ENCODE data around the gene UBD.
A peak's percentile ranks its signal among the peaks of the same experiment; 100 is the strongest.

The UBD gene

DNA sequence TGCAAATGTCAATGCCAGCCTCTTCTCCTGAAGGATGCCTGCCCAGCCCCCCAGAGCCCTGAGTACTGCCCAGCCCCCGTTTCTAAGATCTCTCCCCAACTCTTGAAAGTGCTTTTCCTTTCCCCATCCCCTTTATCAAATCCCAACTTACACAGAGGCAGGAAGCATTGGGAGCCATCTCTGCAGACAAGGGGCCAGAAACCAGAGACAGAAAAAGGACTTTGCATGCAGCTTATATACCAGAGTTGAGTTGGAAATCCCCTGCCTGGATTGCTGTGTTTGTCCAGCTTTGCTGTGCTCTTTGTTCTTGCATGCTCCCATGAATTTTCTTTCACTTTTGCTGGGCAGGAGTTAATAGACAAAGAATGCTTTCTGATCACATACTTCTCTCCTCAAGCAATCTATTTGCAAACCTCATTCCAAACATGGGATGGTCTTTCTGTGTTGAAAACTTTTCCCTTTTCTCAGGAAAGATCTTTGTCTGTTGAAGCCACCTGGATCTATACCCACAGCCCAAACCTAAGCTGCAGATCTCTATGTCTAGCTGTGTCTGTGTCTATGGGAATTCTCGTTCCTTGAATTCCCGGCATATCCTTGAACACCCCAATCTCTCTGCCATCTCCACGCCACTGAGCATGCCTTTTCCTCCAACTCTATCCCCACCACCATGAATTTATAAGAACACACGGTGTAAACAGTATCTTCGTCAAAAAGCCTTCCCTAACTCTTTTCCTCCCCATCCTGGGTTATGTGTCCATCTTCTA, at the start of gene UBD:
Gene UBD, minus strand, starts transcription at position 209 of the 764 bp plus-strand sequence. Its CDS starts 31 bp downstream, at position 178.
- DNase-seq, result no peak

DNA sequence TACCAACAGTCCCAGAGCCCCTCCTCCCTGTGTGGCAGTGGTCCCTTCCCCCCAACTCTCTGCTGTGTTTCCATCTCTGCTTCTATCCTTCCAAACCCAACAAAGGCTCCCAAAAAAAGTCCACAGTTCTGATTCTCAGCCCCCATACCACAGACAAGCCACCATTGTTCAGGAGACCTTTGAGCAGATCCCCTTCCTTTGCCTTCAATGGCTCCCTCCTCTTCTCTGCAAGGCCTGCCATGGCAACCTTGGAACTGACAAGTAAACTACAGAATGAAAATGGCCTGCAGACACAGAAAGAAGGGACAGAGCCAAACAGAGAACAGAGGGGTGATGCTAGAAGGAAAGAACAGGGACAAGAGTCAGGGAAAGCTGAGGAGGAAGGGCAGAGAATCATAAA, 48.6 kb upstream of the UBD start:
- DNase-seq, result no peak

- no peak for DNase-seq
These were observed 44.4 kb upstream of the UBD start for GRCh38 chr6:29603930-29604329.

GRCh38 chr6:29603456-29603855, 43.9 kb upstream of the UBD start:
- no peak for DNase-seq

DNA sequence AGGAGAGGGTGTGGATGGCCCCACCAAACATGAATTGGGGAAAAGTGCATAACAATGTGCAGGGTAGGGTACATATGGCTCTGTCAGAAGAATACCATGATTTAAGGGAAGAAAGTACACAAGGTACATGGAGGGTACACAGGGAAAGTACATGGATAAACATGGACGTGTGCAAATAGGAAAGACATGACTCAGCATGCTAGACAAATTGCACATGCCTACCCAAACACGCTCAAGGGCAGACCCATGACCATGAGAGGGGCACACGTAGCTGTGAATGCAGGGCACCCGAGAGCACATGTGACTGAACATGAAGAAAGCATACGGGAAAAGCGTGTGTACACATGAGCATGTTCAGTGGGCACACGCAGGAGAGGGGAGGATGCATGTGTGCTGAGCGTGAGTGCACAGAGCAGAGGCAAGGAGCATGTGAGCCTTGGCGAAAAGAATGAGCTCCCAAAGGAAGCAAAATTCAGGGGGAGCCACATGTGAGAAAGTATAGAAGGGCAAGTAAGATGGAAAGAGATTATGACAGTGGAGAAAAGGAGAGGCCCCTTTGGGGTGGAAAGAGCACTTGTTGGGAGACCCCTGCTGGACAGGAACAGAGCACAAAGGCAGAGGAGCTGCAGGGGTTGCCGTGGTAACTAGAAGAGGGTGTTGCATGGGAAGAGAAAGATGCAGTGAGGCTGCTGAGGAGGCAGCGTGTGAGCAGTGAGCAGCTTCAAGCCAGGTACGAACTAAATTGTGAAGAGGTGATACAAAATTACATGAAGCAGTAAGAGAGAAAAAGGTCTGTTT, 43.2 kb upstream of the UBD start:
- DNase-seq, result no peak

DNA sequence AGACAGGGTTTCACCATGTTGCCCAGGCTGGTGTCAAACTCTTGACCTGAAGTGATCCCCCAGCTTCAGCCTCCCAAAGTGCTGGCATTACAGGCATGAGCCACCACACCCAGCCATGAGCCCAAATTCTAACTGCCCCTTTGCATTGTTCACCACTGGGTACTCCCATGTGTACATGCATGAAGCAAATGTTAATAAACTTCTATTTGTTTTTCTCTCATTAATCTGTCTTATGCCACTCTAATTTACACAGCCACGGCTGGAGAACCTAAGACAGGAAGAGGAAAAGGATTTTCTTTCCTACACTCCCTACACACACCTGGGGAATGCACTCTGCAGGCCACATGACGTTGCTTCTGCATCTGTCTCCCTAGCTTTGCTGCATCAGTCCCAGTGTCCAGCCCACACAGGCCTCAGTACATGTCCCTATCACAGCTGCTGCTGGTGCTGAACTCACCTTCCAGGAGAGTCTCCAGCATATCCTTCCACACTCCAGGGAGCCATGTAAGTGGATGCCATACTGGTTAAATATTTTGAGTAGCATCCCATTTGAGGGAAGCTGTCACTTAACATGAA, 38.7 kb upstream of the UBD start:
- no peak for DNase-seq

GRCh38 chr6:29597184-29597583, 37.7 kb upstream of the UBD start:
- no peak for DNase-seq

DNA sequence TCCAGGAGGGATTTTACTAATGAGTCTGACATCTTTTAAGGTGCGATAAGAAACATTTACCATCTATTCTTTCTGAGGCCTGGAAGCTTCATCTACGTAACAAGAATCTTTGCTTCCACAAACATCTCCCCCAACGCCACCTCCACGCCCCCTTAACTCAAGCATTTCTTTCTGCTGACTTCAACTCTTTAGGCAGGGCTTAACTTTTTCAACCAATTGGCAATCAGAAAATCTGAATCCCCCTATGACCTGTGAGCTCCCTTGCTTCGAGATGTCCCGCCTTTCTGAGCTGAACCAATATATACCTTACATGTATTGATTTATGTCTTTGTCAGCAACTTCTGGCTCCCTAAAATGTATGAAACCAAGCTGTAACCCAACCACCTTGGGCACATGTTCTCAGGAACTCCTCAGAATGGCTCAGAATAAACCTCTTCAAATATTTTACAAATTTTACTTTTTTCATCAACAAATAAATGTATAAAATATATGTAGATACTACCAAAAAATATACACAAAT, 36.9 kb upstream of the UBD start:
- DNase-seq, result no peak

GRCh38 chr6:29593199-29593855, 33.8 kb upstream of the UBD start:
- DNase-seq, result no peak

DNA sequence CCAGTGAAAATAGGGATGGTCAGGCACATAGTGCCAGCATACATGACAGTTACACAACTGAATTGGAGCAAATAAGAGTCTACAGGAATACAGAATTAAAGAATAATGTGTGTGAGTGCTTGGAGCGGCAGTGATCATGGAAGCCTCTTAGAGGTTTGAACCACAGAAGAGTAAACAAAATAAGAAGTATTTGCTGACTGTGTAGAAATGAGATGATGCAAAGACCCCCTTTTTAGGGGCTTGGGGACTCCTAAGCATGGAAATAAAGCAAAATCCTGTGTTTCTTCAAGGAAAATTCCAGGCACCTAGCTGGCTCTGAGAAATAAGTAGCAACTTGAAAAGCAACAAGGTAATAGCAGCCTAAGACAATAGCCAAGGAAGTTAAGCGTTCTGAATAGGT, 32.1 kb upstream of the UBD start:
- no peak for DNase-seq

- no peak for DNase-seq
These were observed 30.8 kb upstream of the UBD start for GRCh38 chr6:29590218-29590808.

DNA sequence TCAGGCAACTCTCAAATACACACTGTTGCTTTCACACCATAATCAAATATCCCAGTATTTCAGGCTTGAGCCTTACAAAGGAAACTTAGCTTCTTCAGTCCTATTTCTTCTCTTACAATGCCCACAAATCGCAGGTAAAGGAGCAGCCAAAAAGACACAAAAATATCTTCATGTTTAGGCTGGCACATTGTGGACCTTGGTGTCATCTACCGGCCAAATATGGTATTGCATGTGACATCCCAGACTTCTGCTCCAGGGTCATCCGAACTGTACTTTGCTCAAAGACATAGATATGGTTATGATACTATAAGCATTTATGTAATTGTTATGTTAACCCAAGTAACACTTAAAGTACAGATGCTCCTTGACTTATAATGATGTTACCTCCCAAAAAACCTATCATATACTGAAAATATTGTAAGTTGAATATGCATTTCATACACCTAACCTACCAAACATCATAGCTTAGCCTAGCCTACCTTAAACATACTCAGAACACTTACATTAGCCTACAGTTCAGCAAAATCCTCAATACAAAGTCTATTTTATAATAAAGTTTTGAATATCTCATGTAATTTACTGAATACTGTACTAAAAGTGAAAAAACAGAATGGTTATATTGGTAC, 30.0 kb upstream of the UBD start:
- DNase-seq, result peak in 1 of 2 experiments; percentile 9

DNA sequence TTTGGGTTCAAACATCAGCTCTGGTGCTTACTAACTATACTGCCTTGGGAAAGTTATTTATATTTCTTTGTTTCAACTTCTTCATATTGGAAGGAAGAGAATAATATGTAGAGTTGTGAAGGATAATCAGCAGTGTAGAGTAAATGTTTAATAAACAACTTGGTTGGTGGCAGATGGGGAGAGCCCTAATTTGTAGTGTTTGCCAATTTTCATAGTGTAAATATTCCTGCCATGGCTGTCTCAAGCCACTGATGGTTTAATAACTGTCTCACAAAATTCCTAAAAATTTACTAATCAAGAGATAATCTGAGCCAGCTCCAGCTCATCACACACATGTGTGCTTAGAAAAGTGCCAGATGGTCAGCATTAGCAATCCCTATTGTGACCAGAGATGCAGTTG, 25.3 kb upstream of the UBD start, which contains the start of gene OR2H2:
Gene OR2H2, plus strand, starts transcription at position 301 of the 400 bp plus-strand sequence. CDS start 2,824 bp downstream, outside the sequence.
- DNase-seq, result no peak

DNA sequence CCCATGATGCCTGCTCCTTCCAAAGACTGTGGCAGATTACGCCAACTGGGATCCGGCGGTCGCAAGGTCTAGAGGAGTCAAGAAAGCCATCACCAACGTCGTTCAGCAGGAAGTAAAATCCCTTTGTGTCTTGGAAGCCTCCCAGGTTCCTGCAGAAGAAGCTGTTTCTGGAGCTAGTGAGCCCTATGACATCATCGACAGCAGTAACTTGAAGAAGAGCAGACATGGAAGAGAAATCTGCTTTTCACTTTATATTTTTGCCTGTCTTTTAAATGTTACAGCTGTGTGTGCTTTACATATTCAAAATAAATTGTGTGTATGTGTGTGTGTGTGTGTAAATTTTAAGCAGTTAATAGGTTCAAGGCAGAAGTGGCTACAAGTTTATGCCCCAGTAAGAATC, 18.0 kb upstream of the UBD start:
- DNase-seq, result no peak

- no peak for DNase-seq
These were observed 16.5 kb upstream of the UBD start for GRCh38 chr6:29576056-29576455.

GRCh38 chr6:29567991-29568390, 8.5 kb upstream of the UBD start:
- no peak for DNase-seq

DNA sequence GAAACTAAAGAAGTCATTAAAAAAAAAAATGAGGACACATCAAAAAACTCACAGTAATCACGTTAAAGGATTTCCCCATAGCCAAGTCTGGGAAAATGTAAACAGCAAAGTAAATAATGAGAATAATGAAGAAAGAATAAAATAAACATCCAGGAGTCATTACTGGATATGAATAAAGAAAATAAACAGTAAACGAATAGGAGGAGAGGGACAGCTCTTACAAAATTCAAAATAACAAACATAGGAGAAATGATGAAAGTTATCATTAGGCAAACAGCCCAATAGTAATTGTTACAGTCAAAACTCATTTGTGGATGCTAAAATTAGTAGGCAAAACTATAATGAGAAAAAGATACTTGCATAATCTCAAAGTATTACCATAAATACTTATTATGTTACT, 8.0 kb upstream of the UBD start:
- no peak for DNase-seq

DNA sequence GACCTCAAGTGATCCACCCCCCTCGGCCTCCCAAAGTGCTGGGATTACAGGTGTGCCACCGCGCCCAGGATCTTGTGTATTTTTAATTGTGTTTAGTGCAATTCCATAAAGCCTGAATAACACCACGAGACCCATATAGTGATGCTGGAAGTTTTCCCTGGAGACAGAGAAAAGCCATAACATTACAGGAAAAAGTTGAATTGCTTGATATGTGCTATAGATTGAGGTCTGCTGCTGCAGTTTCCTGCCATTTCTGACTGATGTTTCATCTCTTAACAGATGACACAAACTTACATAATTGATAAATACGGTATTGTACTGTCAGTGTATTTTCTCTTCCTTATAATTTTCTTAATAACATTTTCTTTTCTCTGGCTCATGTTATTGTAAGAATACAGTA, 7.3 kb upstream of the UBD start:
- no peak for DNase-seq

- DNase-seq, result no peak
These were observed 5.3 kb upstream of the UBD start for GRCh38 chr6:29564875-29565274.

GRCh38 chr6:29563435-29563965, 4.0 kb upstream of the UBD start:
- DNase-seq, result no peak

DNA sequence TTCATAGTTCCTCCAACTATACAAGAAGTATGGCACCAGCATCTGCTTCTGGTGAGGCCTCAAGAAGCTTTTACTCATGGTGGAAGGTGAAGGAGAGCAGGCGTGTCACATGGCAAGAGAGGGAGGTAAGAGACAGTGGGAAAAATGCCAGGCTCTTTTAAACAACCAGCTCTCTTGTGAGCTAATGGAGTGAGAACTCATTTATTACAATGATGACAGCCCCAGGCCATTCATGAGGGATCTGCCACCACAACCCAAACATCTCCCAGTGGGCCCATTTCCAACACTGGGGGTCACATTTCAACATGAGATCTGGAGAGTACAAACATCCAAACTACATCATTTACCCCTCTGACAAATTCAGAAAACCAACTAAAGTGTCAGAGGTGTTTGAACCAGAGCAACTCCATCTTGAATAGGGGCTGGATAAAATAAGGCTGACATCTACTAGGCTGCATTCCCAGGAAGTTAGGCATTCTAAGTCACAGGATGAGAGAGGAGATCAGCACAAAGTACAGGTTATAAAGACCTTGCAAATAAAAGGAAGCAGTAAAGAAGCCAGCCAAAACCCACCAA, 2.2 kb upstream of the UBD start:
- no peak for DNase-seq
